GDM1 (cell line): ENCODE results near the gene ATP5IF1.

Source experiments
- DNase-seq: peaks from one replicate; lab custom pipeline; 2025; lab: John Stamatoyannopoulos, UW

Gene ATP5IF1

GRCh38 chr1:28235755-28236655 lies at the start of gene ATP5IF1:
Gene ATP5IF1 (plus strand): TSS chr1:28236124. CDS start chr1:28236184, 60 bp downstream.
- peak; percentile 95 for DNase-seq

- DNase-seq: no peak
Measured at GRCh38 chr1:28190337-28190979, 45.5 kb upstream of the ATP5IF1 start.

- DNase-seq: no peak
Measured at GRCh38 chr1:28190996-28191645, 44.8 kb upstream of the ATP5IF1 start.

GRCh38 chr1:28193701-28194161 lies 42.2 kb upstream of the ATP5IF1 start:
- DNase-seq: no peak

- DNase-seq: no peak
Measured at GRCh38 chr1:28194326-28195035, 41.4 kb upstream of the ATP5IF1 start.

- no peak for DNase-seq
Measured at GRCh38 chr1:28195780-28196179, 40.1 kb upstream of the ATP5IF1 start.

- DNase-seq: no peak
Measured at GRCh38 chr1:28196330-28196729, 39.6 kb upstream of the ATP5IF1 start.

- DNase-seq: no peak
Measured at GRCh38 chr1:28197682-28198415, 38.1 kb upstream of the ATP5IF1 start.

- DNase-seq: no peak
Measured at GRCh38 chr1:28199328-28200233, 36.3 kb upstream of the ATP5IF1 start.

GRCh38 chr1:28200234-28200873 lies 35.6 kb upstream of the ATP5IF1 start:
- DNase-seq: no peak

GRCh38 chr1:28205243-28205642 lies 30.7 kb upstream of the ATP5IF1 start:
- no peak for DNase-seq

GRCh38 chr1:28208818-28209441 lies 27.0 kb upstream of the ATP5IF1 start:
- peak; percentile 54 for DNase-seq

GRCh38 chr1:28209700-28210099 lies 26.2 kb upstream of the ATP5IF1 start:
- no peak for DNase-seq

- DNase-seq: no peak
Measured at GRCh38 chr1:28213315-28213714, 22.6 kb upstream of the ATP5IF1 start.

GRCh38 chr1:28229089-28229488 lies 6.8 kb upstream of the ATP5IF1 start:
- no peak for DNase-seq

- DNase-seq: no peak
Measured at GRCh38 chr1:28229996-28230395, 5.9 kb upstream of the ATP5IF1 start.

- peak; percentile 85 for DNase-seq
Measured at GRCh38 chr1:28232558-28233263, 3.2 kb upstream of the ATP5IF1 start, which contains the start of gene DNAJC8. Gene DNAJC8 (minus strand): TSS chr1:28233029. CDS start chr1:28232998, 31 bp downstream.

GRCh38 chr1:28233264-28233606 lies 2.7 kb upstream of the ATP5IF1 start:
- DNase-seq: no peak
